Ovary (tissue), 3 donors: ENCODE data around the gene TNPO3.

Experiments
- POLR2A ChIP-seq: fragments of 450-650 bp; IDR thresholded peaks from one replicate; pipeline ENCODE4 v1.6.1; 2017; ENCODE audit warnings: antibody characterized with exemption, mild to moderate bottlenecking, moderate library complexity
- TF ChIP-seq, protein P1 (sequence below), 3 donors: fragments of 450-650 bp in 2 of 3; fragments of 200-600 bp in 1 of 3; IDR thresholded peaks; one replicate each; pipeline versions ENCODE4 v1.5.1 to v1.8.0; 2016 to 2022; ENCODE audit warnings: antibody characterized with exemption in 3 of 3, mild to moderate bottlenecking in 1 of 3
- donor health status: DM: no; HTN: no; CAD: no.

DNA sequence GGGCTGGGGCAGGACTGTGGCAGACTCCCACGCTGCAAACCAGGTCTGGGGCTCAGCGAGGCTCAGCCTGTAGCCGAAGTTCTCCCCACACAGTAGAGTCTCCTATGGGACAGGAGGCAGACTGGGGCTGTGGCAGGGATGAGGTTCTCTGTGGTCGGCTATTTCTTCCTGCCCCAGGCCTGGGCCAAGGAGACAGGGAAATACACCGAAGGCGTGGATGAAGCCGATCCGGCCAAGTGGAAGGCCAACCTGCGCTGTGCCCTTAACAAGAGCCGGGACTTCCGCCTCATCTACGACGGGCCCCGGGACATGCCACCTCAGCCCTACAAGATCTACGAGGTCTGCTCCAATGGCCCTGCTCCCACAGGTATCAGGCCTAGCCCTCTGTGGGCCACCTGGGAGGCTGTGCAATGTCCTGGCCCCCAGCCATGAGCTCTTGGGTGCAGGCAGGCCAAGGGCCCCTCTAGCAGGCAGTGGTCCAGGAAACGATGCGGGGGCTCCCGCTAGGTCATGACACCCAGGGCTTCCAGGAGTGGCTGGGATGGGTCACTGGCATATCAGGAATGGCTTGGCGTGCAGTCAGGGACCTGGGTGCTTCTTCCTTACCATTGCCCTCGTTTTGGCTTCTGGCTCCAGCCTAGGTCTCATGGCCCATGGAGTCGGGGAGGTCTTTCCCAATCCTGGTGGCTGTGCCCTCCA, 109.1 kb downstream of the TNPO3 start:
- TF ChIP-seq, protein P1, sequence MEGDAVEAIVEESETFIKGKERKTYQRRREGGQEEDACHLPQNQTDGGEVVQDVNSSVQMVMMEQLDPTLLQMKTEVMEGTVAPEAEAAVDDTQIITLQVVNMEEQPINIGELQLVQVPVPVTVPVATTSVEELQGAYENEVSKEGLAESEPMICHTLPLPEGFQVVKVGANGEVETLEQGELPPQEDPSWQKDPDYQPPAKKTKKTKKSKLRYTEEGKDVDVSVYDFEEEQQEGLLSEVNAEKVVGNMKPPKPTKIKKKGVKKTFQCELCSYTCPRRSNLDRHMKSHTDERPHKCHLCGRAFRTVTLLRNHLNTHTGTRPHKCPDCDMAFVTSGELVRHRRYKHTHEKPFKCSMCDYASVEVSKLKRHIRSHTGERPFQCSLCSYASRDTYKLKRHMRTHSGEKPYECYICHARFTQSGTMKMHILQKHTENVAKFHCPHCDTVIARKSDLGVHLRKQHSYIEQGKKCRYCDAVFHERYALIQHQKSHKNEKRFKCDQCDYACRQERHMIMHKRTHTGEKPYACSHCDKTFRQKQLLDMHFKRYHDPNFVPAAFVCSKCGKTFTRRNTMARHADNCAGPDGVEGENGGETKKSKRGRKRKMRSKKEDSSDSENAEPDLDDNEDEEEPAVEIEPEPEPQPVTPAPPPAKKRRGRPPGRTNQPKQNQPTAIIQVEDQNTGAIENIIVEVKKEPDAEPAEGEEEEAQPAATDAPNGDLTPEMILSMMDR (IDR thresholded peaks at IDR 0.05): no peak
- TF ChIP-seq POLR2A: no peak
